ENCODE data around the gene SCRG1. TPM values are rescaled to one million over a fixed set of nuclear protein-coding genes. Genes with fewer than 3 reads are reported as not detected.

The SCRG1 gene
- not detected in 5 replicates for total RNA-seq (2022; extraction: Qiagen RNA extraction; ENCODE audit: low read depth)

DNA sequence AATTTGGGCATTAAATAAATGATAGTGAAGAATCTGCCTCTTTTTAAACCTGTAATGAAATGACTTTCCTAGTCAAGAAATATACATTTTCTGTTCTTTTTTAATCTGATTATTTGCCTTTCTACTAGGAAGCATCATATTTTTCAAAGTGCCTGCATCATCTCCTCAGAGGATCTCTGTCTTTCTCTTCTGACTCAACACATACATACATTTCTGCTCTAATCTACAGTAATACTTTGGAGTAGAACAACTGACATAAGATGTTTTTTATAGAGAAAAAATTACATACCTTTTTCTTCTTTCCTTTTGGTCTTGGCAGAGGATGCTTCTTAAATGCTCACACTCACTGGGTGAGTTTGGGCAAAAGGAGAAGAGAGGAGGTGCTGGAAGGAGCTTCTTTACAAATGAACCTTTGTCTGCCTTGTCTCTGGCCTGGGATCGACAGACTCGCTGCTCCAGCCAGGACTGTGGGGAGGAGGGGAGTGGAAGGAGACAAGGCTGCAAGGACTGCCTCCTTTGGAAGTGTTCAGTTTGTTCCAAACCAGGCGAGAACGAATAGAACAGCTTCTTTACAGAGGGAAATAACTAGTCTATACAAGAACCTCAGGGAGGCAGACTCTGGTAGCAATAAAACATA is at the start of gene SCRG1:
SCRG1 (minus strand) TSS at position 338 of the 637 bp plus-strand sequence. CDS start 7,702 bp downstream, outside the sequence.

DNA sequence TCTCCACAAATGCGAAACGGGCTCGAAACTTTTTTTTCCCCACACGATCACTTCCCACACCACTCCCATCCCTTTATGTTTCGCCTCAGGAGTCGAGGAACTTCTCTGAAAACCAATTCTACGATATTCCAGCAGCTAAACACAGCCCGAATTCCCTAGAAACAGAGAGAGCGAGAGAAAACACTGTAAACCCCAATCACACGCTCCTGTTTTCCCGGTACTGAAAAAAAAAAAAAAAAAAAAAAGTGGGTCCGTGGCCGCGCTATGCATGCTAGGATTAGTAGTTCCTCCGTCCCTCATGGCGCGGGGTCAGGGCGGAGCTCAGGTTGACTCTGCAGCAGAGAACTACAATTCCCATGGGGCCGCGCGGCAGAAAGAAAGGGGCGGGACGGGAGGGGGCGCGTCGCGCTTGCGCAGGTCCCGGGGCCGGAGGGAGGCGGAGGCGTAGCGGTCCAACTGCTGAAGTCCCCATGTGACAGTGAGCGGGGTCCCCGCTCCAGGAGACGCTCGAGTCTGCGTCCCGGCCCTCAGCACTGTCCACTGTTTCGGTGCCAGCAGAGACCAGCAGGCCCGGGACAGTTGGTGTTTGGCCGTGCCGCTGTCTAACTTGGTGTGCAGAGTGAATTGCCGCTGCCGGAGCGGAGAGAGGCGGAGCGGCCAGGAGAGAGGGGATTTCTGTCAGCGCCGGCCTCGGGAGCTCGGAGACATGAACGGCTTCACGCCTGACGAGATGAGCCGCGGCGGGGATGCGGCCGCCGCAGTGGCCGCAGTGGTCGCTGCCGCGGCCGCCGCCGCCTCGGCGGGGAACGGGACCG is 28.2 kb downstream of the SCRG1 start, which contains the start of gene SAP30:
SAP30 (plus strand) TSS at position 478 of the 815 bp plus-strand sequence; CDS start at position 707, 229 bp downstream.

Other genes with a start within 250 kb of the SCRG1 start
- 25.4 to 32.7 TPM (median 29.5 TPM) in 5 replicates for gene GALNT7, start 230.3 kb downstream of the SCRG1 start, total RNA-seq (2022; extraction: Qiagen RNA extraction; ENCODE audit: low read depth)
- 107 to 136 TPM (median 127 TPM) in 5 replicates for gene HMGB2, start 64.8 kb downstream of the SCRG1 start, total RNA-seq (2022; extraction: Qiagen RNA extraction; ENCODE audit: low read depth)
- 18.2 to 22.3 TPM (median 19.4 TPM) in 5 replicates for gene SAP30, start 28.2 kb downstream of the SCRG1 start, total RNA-seq (2022; extraction: Qiagen RNA extraction; ENCODE audit: low read depth)
- gene HAND2, start 131.1 kb upstream of the SCRG1 start, total RNA-seq (2022; extraction: Qiagen RNA extraction; ENCODE audit: low read depth): 0.35 to 0.54 TPM (median 0.43 TPM) in 5 replicates

Measured in A549 treated with DMSO at 1 μM for 4 hours (cell line).